HL-60 (cell line): ENCODE measurements around the gene CLSTN1.

Source experiments
- CTCF ChIP-seq: IDR thresholded peaks from one replicate; pipeline ENCODE4 v1.5.1; 2011; ENCODE audit warnings: low read length, control low read depth, inconsistent platforms; ENCODE audit not compliant: insufficient read depth
- GABPA ChIP-seq: IDR thresholded peaks from 2 replicates; pipeline ENCODE4 v1.6.1; 2012; ENCODE audit warnings: low read depth
- POLR2AphosphoS5 ChIP-seq: IDR thresholded peaks from 2 replicates; pipeline ENCODE4 v1.6.1; 2012; ENCODE audit warnings: low read depth

- TF ChIP-seq CTCF, result no peak
- no peak for TF ChIP-seq GABPA
- TF ChIP-seq POLR2AphosphoS5, result no peak
Observed at GRCh38 chr1:9690440-9691107, 133.2 kb downstream of the CLSTN1 start.
